WI38 (cell line): ENCODE measurements around the gene ZNF438.
"Not testable (repeated sequence)": the region's sequence is repeated elsewhere in the genome, so short reads cannot be mapped to it uniquely, and the experiment has no call there.

Experiments
- H3K4me3 ChIP-seq: 2 replicates; pipeline ENCODE4 v1.5.1; 2011; ENCODE audit warnings: low read depth, mild to moderate bottlenecking, control low read depth, low read length
- TF ChIP-seq, protein P1 (sequence below): IDR thresholded peaks from 2 replicates; pipeline ENCODE4 v1.5.1; 2012; ENCODE audit warnings: low read depth, mild to moderate bottlenecking, control low read depth, low read length

The ZNF438 gene

DNA sequence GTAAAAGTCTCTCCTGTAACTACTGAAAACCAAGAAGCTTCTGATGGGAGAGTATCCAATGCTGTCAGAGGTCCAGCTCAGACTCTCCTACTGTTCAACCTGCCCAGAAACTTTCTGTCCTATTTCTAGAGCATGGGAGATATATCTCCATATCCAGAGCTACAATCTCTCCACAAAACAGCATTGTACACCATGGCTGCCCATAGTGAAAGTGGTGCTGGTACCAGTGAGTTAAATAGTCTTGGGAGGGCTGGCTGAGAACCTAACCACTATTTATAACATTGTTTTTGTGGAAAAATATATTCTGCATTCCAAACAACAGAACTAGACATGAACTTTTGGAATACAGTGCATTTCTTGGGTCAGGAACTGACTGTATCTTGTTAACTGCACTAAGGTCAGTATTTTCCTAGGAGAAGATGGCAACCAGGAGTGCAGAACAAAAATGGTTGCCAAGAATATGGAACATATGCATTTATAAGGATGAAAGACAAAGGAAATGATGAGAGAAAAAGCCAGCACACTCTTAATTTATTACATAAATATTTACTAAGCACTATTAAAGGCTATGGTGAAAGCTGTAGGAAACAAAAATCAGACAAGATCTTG, 91.9 kb downstream of the ZNF438 start:
- no peak overlapping the region for H3K4me3 ChIP-seq
- TF ChIP-seq, protein P1, sequence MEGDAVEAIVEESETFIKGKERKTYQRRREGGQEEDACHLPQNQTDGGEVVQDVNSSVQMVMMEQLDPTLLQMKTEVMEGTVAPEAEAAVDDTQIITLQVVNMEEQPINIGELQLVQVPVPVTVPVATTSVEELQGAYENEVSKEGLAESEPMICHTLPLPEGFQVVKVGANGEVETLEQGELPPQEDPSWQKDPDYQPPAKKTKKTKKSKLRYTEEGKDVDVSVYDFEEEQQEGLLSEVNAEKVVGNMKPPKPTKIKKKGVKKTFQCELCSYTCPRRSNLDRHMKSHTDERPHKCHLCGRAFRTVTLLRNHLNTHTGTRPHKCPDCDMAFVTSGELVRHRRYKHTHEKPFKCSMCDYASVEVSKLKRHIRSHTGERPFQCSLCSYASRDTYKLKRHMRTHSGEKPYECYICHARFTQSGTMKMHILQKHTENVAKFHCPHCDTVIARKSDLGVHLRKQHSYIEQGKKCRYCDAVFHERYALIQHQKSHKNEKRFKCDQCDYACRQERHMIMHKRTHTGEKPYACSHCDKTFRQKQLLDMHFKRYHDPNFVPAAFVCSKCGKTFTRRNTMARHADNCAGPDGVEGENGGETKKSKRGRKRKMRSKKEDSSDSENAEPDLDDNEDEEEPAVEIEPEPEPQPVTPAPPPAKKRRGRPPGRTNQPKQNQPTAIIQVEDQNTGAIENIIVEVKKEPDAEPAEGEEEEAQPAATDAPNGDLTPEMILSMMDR, result no peak

DNA sequence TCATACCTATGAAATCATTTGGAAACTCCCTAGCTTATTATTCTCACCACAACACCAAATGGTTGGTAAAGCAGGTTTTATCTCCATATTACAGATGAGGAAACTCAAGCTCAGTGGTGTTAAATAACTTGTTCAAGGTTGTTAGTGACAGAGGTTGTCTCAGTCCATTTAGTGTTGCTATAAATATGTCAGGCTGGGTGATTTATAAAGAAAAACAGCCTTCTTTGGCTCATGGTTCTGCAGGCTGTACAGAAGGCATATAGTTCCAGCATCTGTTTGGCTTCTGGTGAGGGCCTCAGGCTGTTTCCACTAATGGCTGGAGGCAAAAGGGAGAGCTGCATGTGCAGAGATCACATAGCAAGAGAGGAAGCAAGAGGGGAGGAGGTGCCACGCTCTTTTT, 96.6 kb downstream of the ZNF438 start:
- H3K4me3 ChIP-seq, result no peak overlapping the region
- TF ChIP-seq, protein P1, result no peak

DNA sequence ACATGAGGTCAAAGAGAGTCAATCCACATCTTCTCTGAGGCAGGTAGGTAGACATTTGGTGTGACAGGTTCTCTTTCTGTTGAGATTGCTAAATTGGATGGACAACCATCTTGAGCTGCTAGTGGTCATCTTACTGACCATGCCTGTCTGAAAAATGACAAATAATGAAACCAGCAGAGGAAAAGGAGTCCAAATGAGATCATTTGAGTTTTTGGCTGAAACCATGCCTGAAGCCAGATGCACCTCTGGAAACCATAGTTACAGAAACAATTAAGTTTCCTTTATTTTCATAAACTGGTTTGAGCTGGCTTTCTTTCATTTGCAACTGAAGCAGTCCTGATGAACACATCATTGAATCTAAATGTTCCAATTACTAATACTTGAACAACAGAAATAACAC, 100.6 kb downstream of the ZNF438 start:
- no peak overlapping the region for H3K4me3 ChIP-seq
- TF ChIP-seq, protein P1, result no peak

DNA sequence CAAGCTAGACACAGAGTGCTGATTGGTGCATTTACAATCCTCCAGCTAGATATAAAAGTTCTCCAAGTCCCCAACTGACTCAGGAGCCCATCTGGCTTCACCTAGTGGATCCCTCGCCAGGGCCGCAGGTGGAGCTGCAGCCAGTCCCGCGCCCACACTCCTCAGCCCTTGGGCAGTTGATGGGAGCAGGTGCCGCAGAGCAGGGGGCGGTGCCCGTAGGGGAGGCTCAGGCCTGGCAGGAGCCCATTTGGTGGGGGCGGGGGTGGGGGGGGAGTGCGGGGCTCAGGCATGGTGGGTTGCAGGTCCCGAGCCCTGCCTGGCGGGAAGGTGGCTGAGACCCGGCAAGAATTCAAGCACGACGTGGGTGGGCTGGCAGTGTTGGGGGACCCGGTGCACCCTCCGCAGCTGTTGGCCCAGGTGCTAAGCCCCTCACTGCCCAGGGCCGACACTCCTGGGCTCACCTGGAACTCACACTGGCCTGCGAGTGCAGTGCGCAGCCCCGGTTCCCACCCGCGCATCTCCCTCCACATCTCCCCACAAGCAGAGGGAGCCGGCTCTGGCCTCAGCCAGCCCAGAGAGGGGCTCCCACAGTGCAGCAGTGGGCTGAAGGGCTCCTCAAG, 101.7 kb downstream of the ZNF438 start:
- no peak overlapping the region for H3K4me3 ChIP-seq

DNA sequence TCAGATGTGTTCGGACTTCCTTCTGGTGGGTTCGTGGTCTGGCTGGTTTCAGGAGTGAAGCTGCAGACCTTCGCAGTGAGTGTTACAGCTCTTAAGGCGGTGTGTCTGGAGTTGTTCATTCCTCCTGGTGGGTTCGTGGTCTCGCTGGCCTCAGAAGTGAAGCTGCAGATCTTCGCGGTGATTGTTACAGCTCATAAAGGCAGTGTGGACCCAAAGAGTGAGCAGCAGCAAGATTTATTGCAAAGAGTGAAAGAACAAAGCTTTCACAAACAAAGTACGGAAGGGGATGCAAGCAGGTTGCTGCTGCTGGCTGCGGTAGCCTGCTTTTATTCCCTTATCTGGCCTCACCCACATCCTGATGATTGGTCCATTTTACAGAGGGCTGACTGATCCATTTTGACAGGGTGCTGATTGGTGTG, 102.3 kb downstream of the ZNF438 start:
- not testable (repeated sequence) for H3K4me3 ChIP-seq

More for the DNA sequence above, 101.7 kb downstream of the ZNF438 start:
- TF ChIP-seq, protein P1, result no peak

DNA sequence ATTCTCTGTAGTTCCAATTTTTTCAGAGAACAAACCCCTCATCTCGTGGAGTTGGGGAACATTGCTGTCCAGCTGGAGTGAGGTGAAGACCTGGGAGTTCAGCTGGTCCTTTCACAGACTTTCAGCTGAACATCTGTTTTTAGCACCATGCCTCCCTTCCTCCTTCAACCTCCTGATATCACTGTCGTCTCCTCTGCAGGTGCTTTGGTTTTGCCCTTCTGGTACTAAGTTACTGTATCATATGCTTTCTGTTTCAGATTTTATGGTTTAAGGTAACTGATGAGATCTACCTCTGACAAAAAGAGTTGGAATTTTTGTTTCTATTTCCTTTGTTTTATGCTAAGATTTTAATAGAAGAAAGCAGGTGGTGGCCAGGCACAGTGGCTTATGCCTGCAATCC, 102.9 kb downstream of the ZNF438 start:
- TF ChIP-seq, protein P1, result no peak
- H3K4me3 ChIP-seq, result no peak overlapping the region

DNA sequence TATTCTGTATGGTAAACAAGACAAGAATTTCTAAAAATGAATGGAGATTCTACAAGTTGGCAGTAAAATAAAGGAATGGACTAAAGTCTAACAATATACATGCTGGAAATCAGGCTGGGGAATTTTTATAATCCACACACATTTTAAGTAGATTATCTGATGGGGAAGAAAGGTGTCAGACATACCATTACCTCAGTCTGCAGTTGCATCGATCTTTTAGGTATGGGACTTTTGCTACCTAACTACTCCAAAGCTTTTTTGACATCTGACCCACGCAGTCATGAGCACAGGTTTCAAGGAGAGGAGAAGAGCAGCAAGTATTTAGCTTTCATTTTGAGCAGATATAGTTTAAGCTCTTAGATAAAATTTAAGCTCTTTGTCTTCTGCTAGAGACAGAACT, 113.0 kb downstream of the ZNF438 start:
- TF ChIP-seq, protein P1, result no peak
- no peak overlapping the region for H3K4me3 ChIP-seq

DNA sequence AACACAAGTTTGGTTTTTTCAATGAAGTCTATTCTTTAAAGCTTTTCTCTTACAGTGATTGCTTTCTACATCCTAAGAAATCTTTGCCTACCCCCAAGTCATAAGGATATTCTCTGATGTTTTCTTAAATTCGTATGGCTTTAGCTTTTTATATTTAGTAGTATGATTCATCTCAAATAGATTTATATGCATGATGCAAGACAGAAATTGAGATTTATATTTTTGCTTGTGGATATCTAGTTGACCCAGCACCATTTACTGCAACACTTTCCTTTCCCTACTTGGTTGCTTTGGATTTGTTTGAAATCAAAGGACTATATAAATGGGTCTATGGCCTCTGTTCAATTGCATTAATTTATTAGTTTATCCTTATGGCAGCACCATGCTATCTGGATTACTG, 113.9 kb downstream of the ZNF438 start:
- TF ChIP-seq, protein P1, result no peak
- H3K4me3 ChIP-seq, result no peak overlapping the region
